Ishikawa (cell line): ENCODE data around the gene MAP4K4.

Experiments
- CEBPB ChIP-seq: IDR thresholded peaks from 2 replicates; pipeline ENCODE4 v1.6.1; 2012
- CREB1 ChIP-seq: IDR thresholded peaks from 2 replicates; pipeline ENCODE4 v1.6.1; 2012; ENCODE audit warnings: low read depth
- EGR1 ChIP-seq: IDR thresholded peaks from 2 replicates; pipeline ENCODE4 v1.6.1; 2012
- EP300 ChIP-seq: IDR thresholded peaks from 2 replicates; pipeline ENCODE4 v1.6.1; 2012; ENCODE audit warnings: borderline replicate concordance
- FOXM1 ChIP-seq: IDR thresholded peaks from 2 replicates; pipeline ENCODE4 v1.6.1; 2012; ENCODE audit warnings: low read depth, borderline replicate concordance
- NFIC ChIP-seq: IDR thresholded peaks from 2 replicates; pipeline ENCODE4 v1.6.1; 2012
- RAD21 ChIP-seq: IDR thresholded peaks from 2 replicates; pipeline ENCODE4 v1.6.1; 2012; ENCODE audit warnings: low read depth
- TAF1 ChIP-seq: IDR thresholded peaks from 2 replicates; pipeline ENCODE4 v1.6.1; 2012; ENCODE audit warnings: low read depth, mild to moderate bottlenecking
- TEAD4 ChIP-seq: IDR thresholded peaks from 2 replicates; pipeline ENCODE4 v1.6.1; 2012
- YY1 ChIP-seq: IDR thresholded peaks from 2 replicates; pipeline ENCODE4 v1.6.1; 2012; ENCODE audit warnings: low read depth
- ZBTB7A ChIP-seq: IDR thresholded peaks from 2 replicates; pipeline ENCODE4 v1.6.1; 2012; ENCODE audit warnings: low read depth
- TF ChIP-seq, protein P1 (sequence below): IDR thresholded peaks from 2 replicates; pipeline ENCODE4 v1.6.1; 2012; ENCODE audit warnings: low read depth, mild to moderate bottlenecking
- TF ChIP-seq, protein P2 (sequence below): IDR thresholded peaks from 2 replicates; pipeline ENCODE4 v1.6.1; 2012

DNA sequence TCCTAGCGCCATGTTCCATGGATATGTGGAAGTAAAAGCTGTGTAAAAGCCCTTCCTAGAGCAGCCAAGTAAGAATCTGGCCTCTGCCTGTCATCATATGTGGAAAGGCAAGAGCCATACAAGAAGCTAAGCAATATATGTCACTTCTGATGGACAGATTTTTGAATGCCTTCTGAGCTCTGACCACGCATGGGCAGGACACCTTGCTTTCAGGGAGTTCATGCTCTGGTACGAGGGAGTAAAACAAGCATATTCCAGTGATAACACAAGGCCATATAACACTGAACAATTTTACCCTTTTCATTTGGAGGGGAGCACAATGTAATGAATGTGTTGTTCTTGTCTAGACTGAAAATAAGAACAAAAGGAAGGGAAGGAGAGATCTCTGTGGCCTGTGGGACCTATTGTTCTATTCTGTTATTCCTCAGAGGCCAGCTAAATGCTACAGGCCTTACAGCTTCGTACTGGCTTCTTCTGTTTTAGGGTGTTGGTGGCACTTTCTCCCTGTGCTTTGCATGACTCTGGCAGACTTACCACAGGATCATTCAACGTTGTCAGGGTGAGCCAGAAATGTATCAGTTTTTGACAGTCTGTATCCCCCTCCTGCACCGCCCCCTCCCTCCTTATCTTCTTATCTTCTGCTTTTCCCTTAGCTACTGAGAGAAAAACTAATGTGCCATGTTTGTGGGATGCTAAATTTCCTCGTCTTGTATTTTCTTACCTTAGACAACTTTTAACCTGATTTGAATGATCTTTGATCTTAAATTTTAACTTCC is 99.5 kb downstream of the MAP4K4 start:
- TF ChIP-seq TEAD4 (no peak), CREB1 (no peak), ZBTB7A (no peak), YY1 (no peak), EP300 (no peak), EGR1 (no peak), NFIC (no peak), TAF1 (no peak), RAD21 (no peak), CEBPB (no peak), FOXM1 (no peak)
- TF ChIP-seq, protein P1, sequence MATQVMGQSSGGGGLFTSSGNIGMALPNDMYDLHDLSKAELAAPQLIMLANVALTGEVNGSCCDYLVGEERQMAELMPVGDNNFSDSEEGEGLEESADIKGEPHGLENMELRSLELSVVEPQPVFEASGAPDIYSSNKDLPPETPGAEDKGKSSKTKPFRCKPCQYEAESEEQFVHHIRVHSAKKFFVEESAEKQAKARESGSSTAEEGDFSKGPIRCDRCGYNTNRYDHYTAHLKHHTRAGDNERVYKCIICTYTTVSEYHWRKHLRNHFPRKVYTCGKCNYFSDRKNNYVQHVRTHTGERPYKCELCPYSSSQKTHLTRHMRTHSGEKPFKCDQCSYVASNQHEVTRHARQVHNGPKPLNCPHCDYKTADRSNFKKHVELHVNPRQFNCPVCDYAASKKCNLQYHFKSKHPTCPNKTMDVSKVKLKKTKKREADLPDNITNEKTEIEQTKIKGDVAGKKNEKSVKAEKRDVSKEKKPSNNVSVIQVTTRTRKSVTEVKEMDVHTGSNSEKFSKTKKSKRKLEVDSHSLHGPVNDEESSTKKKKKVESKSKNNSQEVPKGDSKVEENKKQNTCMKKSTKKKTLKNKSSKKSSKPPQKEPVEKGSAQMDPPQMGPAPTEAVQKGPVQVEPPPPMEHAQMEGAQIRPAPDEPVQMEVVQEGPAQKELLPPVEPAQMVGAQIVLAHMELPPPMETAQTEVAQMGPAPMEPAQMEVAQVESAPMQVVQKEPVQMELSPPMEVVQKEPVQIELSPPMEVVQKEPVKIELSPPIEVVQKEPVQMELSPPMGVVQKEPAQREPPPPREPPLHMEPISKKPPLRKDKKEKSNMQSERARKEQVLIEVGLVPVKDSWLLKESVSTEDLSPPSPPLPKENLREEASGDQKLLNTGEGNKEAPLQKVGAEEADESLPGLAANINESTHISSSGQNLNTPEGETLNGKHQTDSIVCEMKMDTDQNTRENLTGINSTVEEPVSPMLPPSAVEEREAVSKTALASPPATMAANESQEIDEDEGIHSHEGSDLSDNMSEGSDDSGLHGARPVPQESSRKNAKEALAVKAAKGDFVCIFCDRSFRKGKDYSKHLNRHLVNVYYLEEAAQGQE, result no peak
- TF ChIP-seq, protein P2, sequence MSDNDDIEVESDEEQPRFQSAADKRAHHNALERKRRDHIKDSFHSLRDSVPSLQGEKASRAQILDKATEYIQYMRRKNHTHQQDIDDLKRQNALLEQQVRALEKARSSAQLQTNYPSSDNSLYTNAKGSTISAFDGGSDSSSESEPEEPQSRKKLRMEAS, result no peak
